ENCODE results near the gene REXO4.

Gene REXO4

GRCh38 chr9:133362359-133363044, 55.3 kb downstream of the REXO4 start:
- DNase-seq, result no peak

- no peak for DNase-seq
Measured at GRCh38 chr9:133361507-133362092, 56.2 kb downstream of the REXO4 start.

- no peak for DNase-seq
Measured at GRCh38 chr9:133360400-133361393, 57.1 kb downstream of the REXO4 start.

GRCh38 chr9:133359399-133360175, 58.2 kb downstream of the REXO4 start:
- DNase-seq, result no peak

GRCh38 chr9:133357656-133358055, 60.2 kb downstream of the REXO4 start:
- DNase-seq, result no peak

- DNase-seq, result peak; percentile 83
Measured at GRCh38 chr9:133356391-133357091, 61.3 kb downstream of the REXO4 start, which contains the start of the genes SURF1 and SURF2. TSS of gene SURF1 (minus strand) at chr9:133356487. CDS start at chr9:133356453, 34 bp downstream. TSS of gene SURF2 (plus strand) at chr9:133356550. CDS start at chr9:133356593, 43 bp downstream.

Data from activated gamma-delta T cell (primary cell).